OCI-LY1 (cell line): ENCODE data around the gene TTC21A.

Source experiments
- CTCF ChIP-seq: fragments of 200-600 bp; sonication (generic), shearing (Covaris generic); IDR thresholded peaks from 2 replicates; pipeline ENCODE4 v1.5.1; 2017; ENCODE audit warnings: mild to moderate bottlenecking, antibody characterized with exemption, low read length, moderate library complexity, mixed read lengths
- EZH2 ChIP-seq: fragments of 200-600 bp; sonication (generic), shearing (Covaris generic); IDR thresholded peaks from 2 replicates; pipeline ENCODE4 v1.8.0; 2017; ENCODE audit warnings: borderline replicate concordance, mixed run types, mild to moderate bottlenecking, antibody characterized with exemption, low read length, moderate library complexity, mixed read lengths

GRCh38 chr3:39088456-39088855 lies 19.0 kb upstream of the TTC21A start:
- TF ChIP-seq CTCF (no peak), EZH2 (no peak)
